Measurements from ENCODE around the gene SPG7.

- no peak for TF ChIP-seq CTCF (IDR thresholded peaks at IDR 0.05; ENCODE audit: low read depth, low read length)
- no peak for TF ChIP-seq MAX (IDR thresholded peaks at IDR 0.05; ENCODE audit: low read depth, low read length)
These were observed 40.3 kb downstream of the SPG7 start for GRCh38 chr16:89548344-89549006.

Data from NB4 (cell line).